Activated effector memory CD4-positive, alpha-beta T cell treated with anti-CD3 and anti-CD28 coated beads, Interleukin-2, amount 50 U/mL, for 16 hours (primary cell): ENCODE data around the gene LYPD5.
"Not testable (repeated sequence)": the region's sequence is repeated elsewhere in the genome, so short reads cannot be mapped to it uniquely, and the experiment has no call there.

Source experiments
- DNase-seq: peaks from one replicate; pipeline ENCODE4 v3.0.0-alpha.2; 2020

LYPD5 gene

DNA sequence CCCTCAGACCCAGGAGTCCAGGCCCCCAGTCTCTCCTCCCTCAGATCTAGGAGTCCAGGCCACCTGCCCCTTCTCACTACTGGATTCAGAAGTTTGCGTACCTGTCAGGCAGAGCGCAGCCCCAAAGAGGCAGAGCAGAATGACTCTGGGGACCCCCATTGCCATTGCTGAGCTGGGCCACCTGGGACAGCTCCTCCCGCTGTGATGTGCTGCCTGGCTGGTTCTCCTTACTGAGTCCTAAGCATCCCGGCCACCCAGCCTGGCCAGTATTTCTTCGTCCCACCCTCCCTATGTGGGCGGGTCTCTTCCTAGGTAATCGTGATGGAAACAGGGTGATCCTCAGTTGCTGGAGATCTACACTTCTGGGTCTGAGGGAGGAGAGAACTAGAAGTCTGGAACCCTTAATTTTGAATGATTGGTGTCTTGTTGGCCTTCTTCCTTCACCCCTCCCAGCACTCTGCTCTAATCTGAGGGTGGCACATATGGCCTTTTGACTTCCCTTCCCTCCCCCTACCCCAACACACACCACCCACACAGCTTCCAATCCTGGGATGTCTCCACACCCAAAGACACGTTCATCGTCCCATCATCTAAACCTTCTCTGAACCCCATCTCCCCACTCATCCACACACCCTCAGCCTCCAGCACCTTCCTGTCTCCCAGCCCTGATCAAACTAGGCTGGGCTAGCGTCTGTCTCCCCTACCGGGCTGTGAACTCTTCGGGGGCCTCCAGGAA lies at the start of gene LYPD5:
TSS of gene LYPD5 (minus strand) at position 232 of the 736 bp plus-strand sequence. CDS start at position 165, 67 bp downstream.
- DNase-seq = no peak

DNA sequence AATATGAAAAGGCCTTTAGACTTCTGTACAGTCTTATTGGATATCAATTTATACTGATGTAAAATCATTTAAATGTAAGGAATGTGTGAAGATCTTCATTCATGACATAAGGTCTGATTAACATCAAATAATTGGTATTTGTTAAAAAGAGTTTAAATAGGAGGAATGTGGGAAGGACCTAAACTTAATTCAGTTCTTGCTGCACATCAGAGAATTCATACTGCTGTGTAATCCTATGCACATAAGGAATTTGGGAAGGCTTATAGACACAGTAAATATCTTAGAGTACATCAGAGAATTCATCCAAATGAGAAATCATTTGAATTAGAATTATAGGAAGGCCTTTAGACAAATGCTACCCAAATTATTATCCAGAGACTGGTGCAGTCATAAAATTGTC lies 46.6 kb upstream of the LYPD5 start:
- DNase-seq = no peak

- DNase-seq = no peak
These were observed 45.6 kb upstream of the LYPD5 start for GRCh38 chr19:43847884-43848283.

GRCh38 chr19:43847246-43847645 lies 45.0 kb upstream of the LYPD5 start:
- no peak for DNase-seq

GRCh38 chr19:43842007-43842406 lies 39.8 kb upstream of the LYPD5 start:
- no peak for DNase-seq

GRCh38 chr19:43839139-43839538 lies 36.9 kb upstream of the LYPD5 start:
- DNase-seq = no peak

DNA sequence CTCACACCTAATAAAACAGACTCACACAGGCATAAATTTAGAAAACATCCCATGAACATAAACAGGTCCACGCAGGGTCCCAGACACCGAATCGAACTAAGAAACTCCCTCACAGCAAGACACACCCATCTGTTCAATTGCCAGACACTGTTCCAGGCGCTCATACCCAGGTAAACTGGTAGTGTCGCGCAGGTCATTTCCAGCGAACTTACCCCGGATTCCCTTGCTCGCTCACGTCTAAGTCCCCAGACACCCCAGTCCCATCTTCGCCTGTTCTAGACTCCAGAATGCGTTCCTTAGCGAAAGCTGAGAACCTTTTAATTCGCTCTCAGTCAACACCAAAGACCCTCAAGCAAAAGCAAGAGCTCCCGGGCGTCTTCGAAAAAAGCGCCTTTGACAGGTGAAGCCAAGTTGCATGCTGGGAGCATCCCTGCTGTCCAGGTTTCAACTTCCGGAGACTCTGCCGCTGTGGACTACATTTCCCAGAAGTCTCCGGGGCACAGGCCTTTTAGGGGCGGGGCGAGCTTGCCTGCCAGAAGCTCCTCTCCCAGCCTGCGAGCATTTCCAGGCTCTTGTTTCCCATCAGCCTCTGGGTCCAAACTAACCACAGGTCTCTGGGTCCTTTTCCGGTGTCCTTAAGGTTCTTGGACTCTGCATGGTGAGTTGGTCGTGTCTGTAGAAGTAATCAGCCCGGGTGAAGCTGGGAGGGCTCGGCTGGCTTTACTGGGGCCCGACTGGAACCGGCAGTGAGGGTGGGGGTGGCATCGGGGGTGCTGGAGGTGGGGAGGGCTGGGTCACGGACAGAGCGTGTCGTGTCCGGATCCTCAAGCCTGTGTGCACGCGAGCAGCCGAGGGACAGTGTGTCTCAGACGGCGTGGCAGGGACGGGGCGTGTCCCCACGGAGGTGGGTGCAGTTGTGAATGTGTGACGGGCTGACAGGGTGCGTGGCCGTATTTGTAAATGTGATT lies 24.8 kb upstream of the LYPD5 start, which contains the start of gene ZNF283:
TSS of gene ZNF283 (plus strand) at position 535 of the 968 bp plus-strand sequence. CDS start 6,184 bp downstream, outside the sequence.
- peak; percentile 93 for DNase-seq

DNA sequence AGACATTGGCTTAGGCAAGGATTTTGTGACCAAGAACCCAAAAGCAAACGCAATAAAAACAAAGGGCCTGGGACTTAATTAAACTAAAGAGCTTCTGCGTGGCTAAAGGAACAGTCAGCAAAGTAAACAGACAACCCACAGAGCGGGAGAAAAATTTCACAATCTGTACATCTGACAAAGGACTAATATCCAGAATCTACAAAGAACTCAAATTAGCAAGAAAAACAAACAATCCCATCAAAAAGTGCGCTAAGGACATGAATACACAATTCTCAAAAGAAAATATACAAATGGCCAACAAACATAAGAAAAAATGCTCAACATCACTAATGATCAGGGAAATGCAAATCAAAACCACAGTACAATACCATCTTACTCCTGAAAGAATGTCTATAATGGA lies 22.3 kb upstream of the LYPD5 start:
- DNase-seq = not testable (repeated sequence)

DNA sequence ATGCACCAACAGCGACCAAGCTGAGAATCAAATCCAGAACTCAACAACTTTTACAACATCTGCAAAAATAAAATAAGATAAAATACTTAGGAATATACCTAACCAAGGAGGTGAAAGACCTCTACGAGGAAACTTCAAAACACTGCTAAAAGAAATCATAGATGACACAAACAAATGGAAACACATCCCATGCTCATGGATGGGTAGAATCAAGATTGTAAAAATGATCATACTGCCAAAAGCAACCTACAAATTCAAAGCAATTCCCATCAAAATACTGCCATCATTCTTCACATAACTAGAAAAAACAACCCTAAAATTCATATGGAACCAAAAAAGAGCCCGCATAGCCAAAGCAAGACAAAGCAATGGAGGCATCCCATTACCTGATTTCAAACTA lies 21.6 kb upstream of the LYPD5 start:
- not testable (repeated sequence) for DNase-seq

DNA sequence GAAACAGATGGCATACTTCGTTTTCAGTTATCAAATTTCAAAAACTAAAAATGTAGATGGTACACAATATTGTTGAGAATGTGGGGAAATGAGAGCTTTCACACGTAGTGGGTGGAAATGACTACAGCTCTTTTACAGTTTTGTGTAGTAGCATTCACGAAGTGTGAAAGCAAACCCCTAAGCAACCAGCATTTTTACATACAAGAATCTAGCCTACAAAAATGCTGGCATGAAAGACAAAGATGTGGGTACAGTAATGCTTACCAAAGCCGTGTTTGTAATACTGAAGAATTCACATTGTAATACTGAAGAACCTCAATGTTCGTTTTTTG lies 18.6 kb upstream of the LYPD5 start:
- DNase-seq = no peak

- DNase-seq = peak; percentile 72
These were observed 18.0 kb upstream of the LYPD5 start for GRCh38 chr19:43820098-43820883.

DNA sequence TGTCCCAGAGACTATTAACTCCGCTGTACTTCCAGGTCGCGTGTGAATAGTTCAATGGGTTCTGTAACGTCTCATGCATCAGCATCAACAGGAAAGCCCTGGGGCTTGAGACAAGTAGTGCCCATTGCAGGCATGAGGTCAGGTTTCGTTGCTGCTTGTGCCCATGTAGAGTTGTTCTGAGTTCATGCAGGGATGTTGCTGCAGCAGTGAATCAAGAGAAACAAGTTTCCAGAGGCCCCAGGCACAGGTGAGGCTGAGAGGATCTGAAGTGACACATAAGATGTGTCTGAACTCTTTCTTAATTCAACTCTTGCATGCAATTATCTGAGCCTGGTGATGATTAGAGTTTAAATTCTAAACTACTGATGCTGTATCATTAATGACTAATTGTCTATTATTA lies 16.3 kb upstream of the LYPD5 start:
- no peak for DNase-seq

- not testable (repeated sequence) for DNase-seq
These were observed 15.2 kb upstream of the LYPD5 start for GRCh38 chr19:43817454-43817853.

- DNase-seq = no peak
These were observed 12.6 kb upstream of the LYPD5 start for GRCh38 chr19:43814663-43815352.

DNA sequence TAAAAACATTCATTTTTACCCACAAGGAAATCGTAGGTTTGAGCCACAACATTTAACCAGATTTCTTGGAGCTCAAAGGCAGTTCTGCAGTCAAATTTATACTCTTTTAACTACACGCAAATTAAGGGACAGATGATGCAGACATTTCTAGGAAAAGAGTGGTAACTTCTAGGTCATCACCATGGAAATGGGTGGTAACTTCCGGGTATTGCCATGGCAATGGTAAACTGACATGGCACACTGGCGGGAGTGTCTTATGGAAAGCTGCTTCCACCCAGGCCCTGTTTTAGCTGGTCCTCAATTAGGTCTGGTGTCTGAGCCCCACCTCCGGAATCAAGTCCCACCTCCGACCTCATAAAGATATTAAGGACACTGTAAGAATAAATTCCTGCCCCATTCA lies 10.4 kb upstream of the LYPD5 start:
- DNase-seq = no peak

GRCh38 chr19:43812259-43812658 lies 10.0 kb upstream of the LYPD5 start:
- DNase-seq = no peak

GRCh38 chr19:43811837-43812236 lies 9.6 kb upstream of the LYPD5 start:
- DNase-seq = no peak

GRCh38 chr19:43809762-43810696 lies 7.8 kb upstream of the LYPD5 start:
- no peak for DNase-seq

DNA sequence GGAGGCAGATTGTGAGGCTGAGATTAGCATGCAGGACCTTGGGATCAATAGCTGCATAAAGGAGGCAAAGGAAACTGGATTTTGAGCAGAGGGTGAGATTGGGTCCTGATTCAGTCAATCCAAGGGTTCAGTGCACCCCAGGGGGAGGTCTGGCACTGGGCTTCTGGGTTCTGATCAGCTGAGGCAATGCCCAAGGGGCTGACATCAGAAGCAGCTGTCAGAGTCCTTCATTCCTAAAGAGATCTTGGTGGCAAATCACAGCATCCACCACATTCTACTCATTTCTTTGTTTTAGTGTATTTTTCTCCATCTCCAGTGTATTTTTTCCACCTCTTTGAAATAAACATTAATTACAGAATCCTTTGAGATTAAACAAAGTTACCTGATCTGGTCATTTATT lies 5.4 kb upstream of the LYPD5 start:
- no peak for DNase-seq

GRCh38 chr19:43806848-43807247 lies 4.6 kb upstream of the LYPD5 start:
- DNase-seq = no peak

- DNase-seq = not testable (repeated sequence)
These were observed 4.2 kb upstream of the LYPD5 start for GRCh38 chr19:43806401-43806800.
